HepG2 (cell line): ENCODE measurements around the gene B3GNT7. TPM values are rescaled to one million over a fixed set of nuclear protein-coding genes. Genes with fewer than 3 reads are reported as not detected.

Experiments
- ATAC-seq: fragments of 200-7000 bp; cut with Tn5 transposase; 3 replicates; pipeline ENCODE4 v1.9.1; 2020; ENCODE audit warnings: mild to moderate bottlenecking, moderate library complexity
- BruUV-seq: library from RNA; stranded (reverse); fragments of 400-500 nt; replicated peaks from 2 replicates; lab custom pipeline; 2021; lab: Mats Ljungman, UMichigan
- CTCF ChIA-PET: fragments of 300-600 bp; formaldehyde crosslinking; extraction: SDS; loops from one replicate; lab custom pipeline; 2021; ENCODE audit warnings: low total read pairs, inconsistent platforms, low intra/inter-chr PET ratio; lab: Yijun Ruan, JAX
- POLR2A ChIA-PET: fragments of 350-600 bp; sonication (Branson Sonifier 250); formaldehyde crosslinking; loops from one replicate; lab custom pipeline; 2020; ENCODE audit warnings: antibody characterized with exemption, inconsistent platforms; lab: Yijun Ruan, JAX
- DNase-seq: peaks from one replicate; pipeline ENCODE4 v3.0.0-alpha.2; 2015; ENCODE audit warnings: low spot score
- FAIRE-seq: peaks from 3 replicates; lab custom pipeline; 2011; peaks lifted over from hg19 to GRCh38; lab: Jason Lieb, UNC
- H2AFZ ChIP-seq: one replicate; pipeline ENCODE4 v1.6.1; 2011; ENCODE audit warnings: low read length, inconsistent platforms
- H3K27ac ChIP-seq: fragments of 300-600 bp; 3 replicates; pipeline ENCODE4 v1.8.0; 2011; ENCODE audit warnings: mixed run types, mild to moderate bottlenecking, mixed read lengths, low read length, inconsistent platforms; ENCODE audit not compliant: insufficient read depth; ENCODE audit errors: extremely low read length
- H3K27me3 ChIP-seq, 2 experiments: fragments of 200-600 bp in 1 of 2; 2 replicates in 1 of 2; 3 replicates in 1 of 2; pipeline versions ENCODE4 v1.6.0 to v1.8.0; 2011; ENCODE audit warnings: low read length in 2 of 2, mild to moderate bottlenecking in 2 of 2, moderate library complexity in 2 of 2, inconsistent platforms in 1 of 2; ENCODE audit not compliant: insufficient read depth in 2 of 2, control insufficient read depth in 1 of 2
- H3K36me3 ChIP-seq, 2 experiments: fragments of 200-600 bp in 1 of 2; replicated peaks in 1 of 2; 2 replicates in 1 of 2; 3 replicates in 1 of 2; pipeline versions ENCODE4 v1.5.1 to v1.8.0; 2011; ENCODE audit warnings: low read length in 2 of 2, inconsistent platforms in 1 of 2; ENCODE audit not compliant: insufficient read depth in 2 of 2, control insufficient read depth in 1 of 2
- H3K4me1 ChIP-seq: 2 replicates; pipeline ENCODE4 v1.5.1; 2012; ENCODE audit warnings: low read length, inconsistent platforms; ENCODE audit not compliant: insufficient read depth
- H3K4me2 ChIP-seq: 2 replicates; pipeline ENCODE4 v1.6.0; 2011; ENCODE audit warnings: low read depth, low read length, inconsistent platforms
- H3K4me3 ChIP-seq, 3 experiments: fragments of 200-600 bp in 1 of 3; sonication (generic), shearing (Covaris generic) in 1 of 3; replicated peaks in 1 of 3; 2 replicates each; pipeline ENCODE4 v1.5.1; 2011 to 2016; ENCODE audit warnings: low read length in 3 of 3, inconsistent platforms in 2 of 3, low read depth in 2 of 3, mild to moderate bottlenecking in 2 of 3, control low read depth in 1 of 3, mixed read lengths in 1 of 3; ENCODE audit not compliant: insufficient read depth in 1 of 3
- H3K79me2 ChIP-seq: one replicate; pipeline ENCODE4 v1.6.1; 2011; ENCODE audit warnings: low read length, inconsistent platforms; ENCODE audit not compliant: insufficient read depth
- H3K9ac ChIP-seq: 2 replicates; pipeline ENCODE4 v1.6.0; 2011; ENCODE audit warnings: mild to moderate bottlenecking, low read depth, low read length, inconsistent platforms; ENCODE audit not compliant: insufficient read depth
- H3K9me3 ChIP-seq: 2 replicates; pipeline ENCODE4 v1.5.1; 2012; ENCODE audit warnings: mild to moderate bottlenecking, low read length
- H4K20me1 ChIP-seq: 2 replicates; pipeline ENCODE4 v1.6.0; 2011; ENCODE audit warnings: inconsistent platforms, mild to moderate bottlenecking, low read length, moderate library complexity; ENCODE audit not compliant: insufficient read depth
- ARHGAP35 ChIP-seq: sonication (generic); formaldehyde crosslinking; IDR thresholded peaks from 2 replicates; pipeline ENCODE4 v1.9.0; 2022; ENCODE audit warnings: mild to moderate bottlenecking, inconsistent platforms, moderate library complexity, missing genetic modification reagents, borderline replicate concordance
- ERF ChIP-seq: IDR thresholded peaks from 2 replicates; pipeline ENCODE4 v1.6.1; 2018; ENCODE audit warnings: missing biosample characterization, missing genetic modification reagents
- MED13 ChIP-seq: sonication (generic); formaldehyde crosslinking; IDR thresholded peaks from 2 replicates; pipeline ENCODE4 v1.5.0; 2020; ENCODE audit warnings: missing genetic modification reagents
- POLR2A ChIP-seq, 2 experiments: IDR thresholded peaks; 2 replicates each; pipeline ENCODE4 v1.6.1; 2011; ENCODE audit warnings: low read depth in 2 of 2, low read length in 2 of 2, mild to moderate bottlenecking in 1 of 2, moderate library complexity in 1 of 2; ENCODE audit not compliant: insufficient read depth in 1 of 2
- RAD51 ChIP-seq: fragments of 450-650 bp; IDR thresholded peaks from 2 replicates; pipeline ENCODE4 v1.6.1; 2016; ENCODE audit warnings: borderline replicate concordance
- SMARCE1 ChIP-seq: fragments of 450-650 bp; IDR thresholded peaks from 2 replicates; pipeline ENCODE4 v1.6.1; 2017; ENCODE audit warnings: borderline replicate concordance
- TBP ChIP-seq: sonication (generic); formaldehyde crosslinking; IDR thresholded peaks from 2 replicates; pipeline ENCODE4 v1.5.0; 2020; ENCODE audit warnings: missing genetic modification reagents
- ZIK1 ChIP-seq: sonication (generic); formaldehyde crosslinking; IDR thresholded peaks from 2 replicates; pipeline ENCODE4 v1.5.0; 2020; ENCODE audit warnings: mild to moderate bottlenecking, low read depth, missing genetic modification reagents, borderline replicate concordance
- ZKSCAN1 ChIP-seq: fragments of 150-350 bp; IDR thresholded peaks from 2 replicates; pipeline ENCODE4 v1.6.1; 2014; ENCODE audit warnings: low read length
- ZNF143 ChIP-seq: sonication (generic); formaldehyde crosslinking; IDR thresholded peaks from 2 replicates; pipeline ENCODE4 v1.4.0; 2020; ENCODE audit warnings: missing genetic modification reagents
- ZNF33B ChIP-seq: sonication (generic); formaldehyde crosslinking; IDR thresholded peaks from 2 replicates; pipeline ENCODE4 v1.5.1; 2020; ENCODE audit warnings: mild to moderate bottlenecking, missing genetic modification reagents
- ZNF543 ChIP-seq: sonication (generic); formaldehyde crosslinking; IDR thresholded peaks from 2 replicates; pipeline ENCODE4 v1.4.0; 2020; ENCODE audit warnings: mild to moderate bottlenecking, missing genetic modification reagents
- ZNF652 ChIP-seq: IDR thresholded peaks from 2 replicates; pipeline ENCODE4 v1.6.1; 2016; ENCODE audit warnings: low read depth, borderline replicate concordance
- ZNF878 ChIP-seq: sonication (generic); formaldehyde crosslinking; IDR thresholded peaks from 2 replicates; pipeline ENCODE4 v1.8.1; 2023; ENCODE audit warnings: mild to moderate bottlenecking, missing genetic modification reagents, moderate library complexity
- WGBS: methylation state at CpG from one replicate; pipeline ENCODE4 v1.1.6; 2017; ENCODE audit warnings: low lambda C conversion rate; 5-methylcytosine and 5-hydroxymethylcytosine counted together
- in situ Hi-C: cut with HindIII; loops from 2 replicates; pipeline ENCODE4 v1.10.0; 2017; ENCODE audit warnings: low pct_unique_long_range_greater_than_20kb; ENCODE audit not compliant: extremely low pct_ligation_motif_present
- intact Hi-C: fragments of 100-400 bp; cut with micrococcal nuclease; formaldehyde crosslinking; loops from one replicate; pipeline ENCODE4 v1.10.0; 2022; ENCODE audit not compliant: unreplicated experiment
- polyA plus RNA-seq, 8 experiments: library from polyadenylated mRNA; depleted of rRNA in 3 of 8; stranded (reverse) in 7 of 8; unstranded in 1 of 8; fragments of >200 nt; fragmentation: Illumina TruSeq in 4 of 8; extraction: Trizol in 4 of 8; gene quantifications; 2 replicates each; pipeline versions ENCODE4 v1.2.1 to v1.2.3, GENCODE V29; 2011 to 2016; ENCODE audit warnings: low read depth in 4 of 8, missing spikeins in 1 of 8, mixed read lengths in 1 of 8; ENCODE audit not compliant: insufficient read depth in 1 of 8
- total RNA-seq, 5 experiments: library from RNA; depleted of rRNA; stranded (reverse); fragments of >200 nt; fragmentation: Illumina TruSeq; extraction: Trizol; gene quantifications; 2 replicates each; pipeline ENCODE4 v1.2.3, GENCODE V29; 2016; ENCODE audit warnings: low read depth in 1 of 5
- TF ChIP-seq, protein P1 (sequence below): sonication (generic); formaldehyde crosslinking; IDR thresholded peaks from 2 replicates; pipeline ENCODE4; 2020; ENCODE audit warnings: missing genetic modification reagents, mild to moderate bottlenecking, borderline replicate concordance
- TF ChIP-seq, protein P2 (sequence below): IDR thresholded peaks from 2 replicates; pipeline ENCODE4 v1.6.1; 2016; ENCODE audit warnings: missing genetic modification reagents, missing compliant biosample characterization
- TF ChIP-seq, protein P3 (sequence below): sonication (generic); formaldehyde crosslinking; IDR thresholded peaks from 2 replicates; pipeline ENCODE4 v1.5.0; 2020; ENCODE audit warnings: mild to moderate bottlenecking, missing genetic modification reagents
- TF ChIP-seq, protein P4 (sequence below): sonication (generic); formaldehyde crosslinking; IDR thresholded peaks from 2 replicates; pipeline ENCODE4 v1.4.0; 2020; ENCODE audit warnings: missing genetic modification reagents, borderline replicate concordance

Gene B3GNT7
- total and polyA plus RNA-seq, 2 of the 13 experiments (the other 11 are each of a cell fraction or from before 2014, with no cell fraction given), result 0.04 to 0.24 TPM

DNA sequence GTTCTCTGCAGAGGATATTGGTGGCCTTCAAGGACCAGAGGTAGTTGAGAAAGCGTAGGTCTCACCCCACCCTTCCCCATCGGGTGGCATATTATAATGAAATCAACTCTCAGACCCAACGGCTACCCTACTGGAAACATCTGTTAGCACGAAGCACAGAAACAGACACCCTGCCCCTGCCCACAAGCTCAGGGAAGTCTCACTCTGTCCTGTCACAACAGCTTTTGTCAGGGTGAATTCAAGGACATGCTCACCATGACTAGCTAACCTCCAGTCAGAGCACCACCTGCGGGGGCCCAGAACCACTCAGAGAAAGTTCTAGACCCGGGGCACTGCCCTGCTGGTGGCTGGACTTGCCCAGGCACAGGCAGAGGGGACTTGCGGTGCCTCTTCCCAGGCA, 3.5 kb upstream of the B3GNT7 start:
- ChIA-PET CTCF (no interaction called here), POLR2A (no interaction called here)
- 24% methylated on average over 7 of the region's 7 CpGs for WGBS
- FAIRE-seq, result no peak
- Histone ChIP-seq H3K4me3 (no peak overlapping the region), H3K9me3 (no peaks in the 10 kb centered on the region), H4K20me1 (no peaks in the 10 kb centered on the region), H3K36me3 (no peaks in the 10 kb centered on the region), H3K4me2 (no peak overlapping the region), H3K4me1 (peaks cover 45% of the 10 kb centered on the region), H3K9ac (no peak overlapping the region), H3K27me3 (peaks cover 17 to 73% of the 10 kb centered on the region in 2 experiments), H3K79me2 (no peaks in the 10 kb centered on the region), H2AFZ (no peak overlapping the region), H3K27ac (no peak overlapping the region)
- DNase-seq, result no peak
- in situ Hi-C loops (loop anchor here (10.0 kb wide), 1 partner anchor 97 kb away; no protein-coding TSS in a partner anchor), intact Hi-C loops (no loop called here)
- TF ChIP-seq, protein P1, sequence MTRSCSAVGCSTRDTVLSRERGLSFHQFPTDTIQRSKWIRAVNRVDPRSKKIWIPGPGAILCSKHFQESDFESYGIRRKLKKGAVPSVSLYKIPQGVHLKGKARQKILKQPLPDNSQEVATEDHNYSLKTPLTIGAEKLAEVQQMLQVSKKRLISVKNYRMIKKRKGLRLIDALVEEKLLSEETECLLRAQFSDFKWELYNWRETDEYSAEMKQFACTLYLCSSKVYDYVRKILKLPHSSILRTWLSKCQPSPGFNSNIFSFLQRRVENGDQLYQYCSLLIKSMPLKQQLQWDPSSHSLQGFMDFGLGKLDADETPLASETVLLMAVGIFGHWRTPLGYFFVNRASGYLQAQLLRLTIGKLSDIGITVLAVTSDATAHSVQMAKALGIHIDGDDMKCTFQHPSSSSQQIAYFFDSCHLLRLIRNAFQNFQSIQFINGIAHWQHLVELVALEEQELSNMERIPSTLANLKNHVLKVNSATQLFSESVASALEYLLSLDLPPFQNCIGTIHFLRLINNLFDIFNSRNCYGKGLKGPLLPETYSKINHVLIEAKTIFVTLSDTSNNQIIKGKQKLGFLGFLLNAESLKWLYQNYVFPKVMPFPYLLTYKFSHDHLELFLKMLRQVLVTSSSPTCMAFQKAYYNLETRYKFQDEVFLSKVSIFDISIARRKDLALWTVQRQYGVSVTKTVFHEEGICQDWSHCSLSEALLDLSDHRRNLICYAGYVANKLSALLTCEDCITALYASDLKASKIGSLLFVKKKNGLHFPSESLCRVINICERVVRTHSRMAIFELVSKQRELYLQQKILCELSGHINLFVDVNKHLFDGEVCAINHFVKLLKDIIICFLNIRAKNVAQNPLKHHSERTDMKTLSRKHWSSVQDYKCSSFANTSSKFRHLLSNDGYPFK (CRISPR knock-in tag), result no peak
- TF ChIP-seq, protein P2, sequence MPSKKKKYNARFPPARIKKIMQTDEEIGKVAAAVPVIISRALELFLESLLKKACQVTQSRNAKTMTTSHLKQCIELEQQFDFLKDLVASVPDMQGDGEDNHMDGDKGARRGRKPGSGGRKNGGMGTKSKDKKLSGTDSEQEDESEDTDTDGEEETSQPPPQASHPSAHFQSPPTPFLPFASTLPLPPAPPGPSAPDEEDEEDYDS (CRISPR knock-in tag), result no peak
- TF ChIP-seq ERF (no peak), POLR2A (IDR thresholded peaks at IDR 0.05; ENCODE audit: insufficient read depth in 1 of 2, low read depth in 2 of 2, low read length in 2 of 2) (no peak), ZNF143 (CRISPR knock-in tag) (no peak), ZIK1 (no peak), ZNF878 (no peak), ZKSCAN1 (no peak), TBP (CRISPR knock-in tag) (no peak), ZNF652 (no peak), ZNF33B (CRISPR knock-in tag) (no peak), ARHGAP35 (CRISPR knock-in tag) (no peak), SMARCE1 (no peak), RAD51 (no peak), MED13 (CRISPR knock-in tag) (no peak), ZNF543 (no peak)
- TF ChIP-seq, protein P3, sequence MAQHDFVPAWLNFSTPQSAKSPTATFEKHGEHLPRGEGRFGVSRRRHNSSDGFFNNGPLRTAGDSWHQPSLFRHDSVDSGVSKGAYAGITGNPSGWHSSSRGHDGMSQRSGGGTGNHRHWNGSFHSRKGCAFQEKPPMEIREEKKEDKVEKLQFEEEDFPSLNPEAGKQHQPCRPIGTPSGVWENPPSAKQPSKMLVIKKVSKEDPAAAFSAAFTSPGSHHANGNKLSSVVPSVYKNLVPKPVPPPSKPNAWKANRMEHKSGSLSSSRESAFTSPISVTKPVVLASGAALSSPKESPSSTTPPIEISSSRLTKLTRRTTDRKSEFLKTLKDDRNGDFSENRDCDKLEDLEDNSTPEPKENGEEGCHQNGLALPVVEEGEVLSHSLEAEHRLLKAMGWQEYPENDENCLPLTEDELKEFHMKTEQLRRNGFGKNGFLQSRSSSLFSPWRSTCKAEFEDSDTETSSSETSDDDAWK (CRISPR knock-in tag), result no peak
- TF ChIP-seq, protein P4, sequence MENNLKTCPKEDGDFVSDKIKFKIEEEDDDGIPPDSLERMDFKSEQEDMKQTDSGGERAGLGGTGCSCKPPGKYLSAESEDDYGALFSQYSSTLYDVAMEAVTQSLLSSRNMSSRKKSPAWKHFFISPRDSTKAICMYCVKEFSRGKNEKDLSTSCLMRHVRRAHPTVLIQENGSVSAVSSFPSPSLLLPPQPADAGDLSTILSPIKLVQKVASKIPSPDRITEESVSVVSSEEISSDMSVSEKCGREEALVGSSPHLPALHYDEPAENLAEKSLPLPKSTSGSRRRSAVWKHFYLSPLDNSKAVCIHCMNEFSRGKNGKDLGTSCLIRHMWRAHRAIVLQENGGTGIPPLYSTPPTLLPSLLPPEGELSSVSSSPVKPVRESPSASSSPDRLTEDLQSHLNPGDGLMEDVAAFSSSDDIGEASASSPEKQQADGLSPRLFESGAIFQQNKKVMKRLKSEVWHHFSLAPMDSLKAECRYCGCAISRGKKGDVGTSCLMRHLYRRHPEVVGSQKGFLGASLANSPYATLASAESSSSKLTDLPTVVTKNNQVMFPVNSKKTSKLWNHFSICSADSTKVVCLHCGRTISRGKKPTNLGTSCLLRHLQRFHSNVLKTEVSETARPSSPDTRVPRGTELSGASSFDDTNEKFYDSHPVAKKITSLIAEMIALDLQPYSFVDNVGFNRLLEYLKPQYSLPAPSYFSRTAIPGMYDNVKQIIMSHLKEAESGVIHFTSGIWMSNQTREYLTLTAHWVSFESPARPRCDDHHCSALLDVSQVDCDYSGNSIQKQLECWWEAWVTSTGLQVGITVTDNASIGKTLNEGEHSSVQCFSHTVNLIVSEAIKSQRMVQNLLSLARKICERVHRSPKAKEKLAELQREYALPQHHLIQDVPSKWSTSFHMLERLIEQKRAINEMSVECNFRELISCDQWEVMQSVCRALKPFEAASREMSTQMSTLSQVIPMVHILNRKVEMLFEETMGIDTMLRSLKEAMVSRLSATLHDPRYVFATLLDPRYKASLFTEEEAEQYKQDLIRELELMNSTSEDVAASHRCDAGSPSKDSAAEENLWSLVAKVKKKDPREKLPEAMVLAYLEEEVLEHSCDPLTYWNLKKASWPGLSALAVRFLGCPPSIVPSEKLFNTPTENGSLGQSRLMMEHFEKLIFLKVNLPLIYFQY, result no peak
- no peak for ATAC-seq
- no TSS peak for BruUV-seq
